WTC11 (cell line): ENCODE data around the gene ALDOC.

ENCODE experiments used
- ESRRA ChIP-seq: sonication (generic); formaldehyde crosslinking; IDR thresholded peaks from 2 replicates; pipeline ENCODE4 v1.8.1; 2022; ENCODE audit warnings: mild to moderate bottlenecking, missing genetic modification reagents, borderline replicate concordance
- FOXJ3 ChIP-seq: sonication (generic); formaldehyde crosslinking; IDR thresholded peaks from 2 replicates; pipeline ENCODE4 v1.9.0; 2021; ENCODE audit warnings: missing genetic modification reagents, mild to moderate bottlenecking, borderline replicate concordance
- HMGA2 ChIP-seq: fragments of 250-450 bp; sonication (Bioruptor Pico); IDR thresholded peaks from 2 replicates; pipeline ENCODE4 v1.4.0; 2021; ENCODE audit warnings: mild to moderate bottlenecking, moderate library complexity
- NFYB ChIP-seq: sonication (generic); formaldehyde crosslinking; conservative IDR thresholded peaks from 2 replicates; pipeline ENCODE4 v1.8.0; 2022; ENCODE audit warnings: low read depth, missing genetic modification reagents
- PRRX2 ChIP-seq: fragments of 250-450 bp; sonication (Bioruptor Pico); IDR thresholded peaks from 2 replicates; pipeline ENCODE4 v1.8.0; 2021; ENCODE audit warnings: mild to moderate bottlenecking
- SMAD3 ChIP-seq: sonication (generic); formaldehyde crosslinking; IDR thresholded peaks from 2 replicates; pipeline ENCODE4 v1.8.0; 2022; ENCODE audit warnings: missing genetic modification reagents, mild to moderate bottlenecking, borderline replicate concordance
- TEAD1 ChIP-seq: sonication (generic); formaldehyde crosslinking; IDR thresholded peaks from 2 replicates; pipeline ENCODE4 v1.8.0; 2022; ENCODE audit warnings: mild to moderate bottlenecking, missing genetic modification reagents
- ZNF121 ChIP-seq: sonication (generic); formaldehyde crosslinking; IDR thresholded peaks from 2 replicates; pipeline ENCODE4 v1.8.0; 2023; ENCODE audit warnings: missing genetic modification reagents
- ZNF138 ChIP-seq: sonication (generic); formaldehyde crosslinking; conservative IDR thresholded peaks from 2 replicates; pipeline ENCODE4 v1.8.1; 2022; ENCODE audit warnings: mild to moderate bottlenecking, moderate library complexity, missing genetic modification reagents
- TF ChIP-seq, protein P1 (sequence below): sonication (generic); formaldehyde crosslinking; IDR thresholded peaks from 2 replicates; pipeline ENCODE4 v1.8.1; 2023; ENCODE audit warnings: mild to moderate bottlenecking, missing genetic modification reagents, moderate library complexity
- TF ChIP-seq, protein P2 (sequence below): fragments of 200-600 bp; IDR thresholded peaks from 2 replicates; pipeline ENCODE4 v1.8.0; 2022; ENCODE audit warnings: antibody characterized with exemption
- TF ChIP-seq, protein P3 (sequence below): fragments of 250-450 bp; sonication (Bioruptor Pico); IDR thresholded peaks from 2 replicates; pipeline ENCODE4 v1.9.0; 2021; ENCODE audit warnings: mild to moderate bottlenecking
- TF ChIP-seq, protein P4 (sequence below): sonication (generic); formaldehyde crosslinking; IDR thresholded peaks from 2 replicates; pipeline ENCODE4 v1.8.0; 2022; ENCODE audit warnings: mild to moderate bottlenecking, missing genetic modification reagents
- TF ChIP-seq, protein P5 (sequence below): sonication (generic); formaldehyde crosslinking; IDR thresholded peaks from 2 replicates; pipeline ENCODE4 v1.8.1; 2022; ENCODE audit warnings: missing genetic modification reagents, borderline replicate concordance

DNA sequence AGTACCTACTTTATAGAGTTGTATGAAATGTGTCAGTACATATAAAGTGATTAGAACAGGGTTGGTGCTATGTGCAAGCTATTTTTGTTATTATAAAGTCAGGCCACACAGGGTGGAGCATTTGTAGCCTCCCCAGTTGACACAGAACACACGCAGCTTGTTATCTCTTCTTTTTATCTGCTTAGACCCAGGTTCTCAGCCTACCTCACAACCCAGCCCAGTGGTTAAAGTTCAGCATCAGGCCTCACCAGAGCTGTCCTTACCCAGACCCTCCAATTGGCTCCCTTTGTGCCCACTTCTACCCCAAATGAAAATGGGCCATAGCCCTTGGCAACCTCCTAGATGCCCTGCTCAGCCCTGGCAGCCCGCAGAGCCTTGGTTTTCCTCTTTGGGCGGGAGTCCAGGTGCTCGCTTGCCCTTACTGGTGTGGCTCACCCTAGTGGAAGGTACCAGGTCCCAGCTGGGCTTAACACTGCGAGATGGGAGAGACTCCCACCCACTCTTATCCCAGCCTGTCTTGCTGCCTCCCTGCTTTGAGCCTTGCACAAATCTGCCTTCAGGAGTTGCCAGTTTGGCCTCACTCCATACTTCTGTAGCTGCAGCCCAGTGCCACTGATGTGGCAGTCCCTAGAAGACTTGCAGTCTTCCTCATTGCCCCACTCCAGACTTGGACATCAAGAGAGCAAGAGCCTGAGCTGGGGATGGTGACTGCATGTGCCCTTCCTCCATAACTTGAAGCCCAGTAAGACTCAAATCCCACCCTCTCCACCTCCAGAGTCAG, 4.2 kb downstream of the ALDOC start:
- TF ChIP-seq, protein P1, sequence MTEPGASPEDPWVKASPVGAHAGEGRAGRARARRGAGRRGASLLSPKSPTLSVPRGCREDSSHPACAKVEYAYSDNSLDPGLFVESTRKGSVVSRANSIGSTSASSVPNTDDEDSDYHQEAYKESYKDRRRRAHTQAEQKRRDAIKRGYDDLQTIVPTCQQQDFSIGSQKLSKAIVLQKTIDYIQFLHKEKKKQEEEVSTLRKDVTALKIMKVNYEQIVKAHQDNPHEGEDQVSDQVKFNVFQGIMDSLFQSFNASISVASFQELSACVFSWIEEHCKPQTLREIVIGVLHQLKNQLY (CRISPR knock-in tag) = no peak
- TF ChIP-seq, protein P2, sequence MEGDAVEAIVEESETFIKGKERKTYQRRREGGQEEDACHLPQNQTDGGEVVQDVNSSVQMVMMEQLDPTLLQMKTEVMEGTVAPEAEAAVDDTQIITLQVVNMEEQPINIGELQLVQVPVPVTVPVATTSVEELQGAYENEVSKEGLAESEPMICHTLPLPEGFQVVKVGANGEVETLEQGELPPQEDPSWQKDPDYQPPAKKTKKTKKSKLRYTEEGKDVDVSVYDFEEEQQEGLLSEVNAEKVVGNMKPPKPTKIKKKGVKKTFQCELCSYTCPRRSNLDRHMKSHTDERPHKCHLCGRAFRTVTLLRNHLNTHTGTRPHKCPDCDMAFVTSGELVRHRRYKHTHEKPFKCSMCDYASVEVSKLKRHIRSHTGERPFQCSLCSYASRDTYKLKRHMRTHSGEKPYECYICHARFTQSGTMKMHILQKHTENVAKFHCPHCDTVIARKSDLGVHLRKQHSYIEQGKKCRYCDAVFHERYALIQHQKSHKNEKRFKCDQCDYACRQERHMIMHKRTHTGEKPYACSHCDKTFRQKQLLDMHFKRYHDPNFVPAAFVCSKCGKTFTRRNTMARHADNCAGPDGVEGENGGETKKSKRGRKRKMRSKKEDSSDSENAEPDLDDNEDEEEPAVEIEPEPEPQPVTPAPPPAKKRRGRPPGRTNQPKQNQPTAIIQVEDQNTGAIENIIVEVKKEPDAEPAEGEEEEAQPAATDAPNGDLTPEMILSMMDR = no peak
- TF ChIP-seq, protein P3, sequence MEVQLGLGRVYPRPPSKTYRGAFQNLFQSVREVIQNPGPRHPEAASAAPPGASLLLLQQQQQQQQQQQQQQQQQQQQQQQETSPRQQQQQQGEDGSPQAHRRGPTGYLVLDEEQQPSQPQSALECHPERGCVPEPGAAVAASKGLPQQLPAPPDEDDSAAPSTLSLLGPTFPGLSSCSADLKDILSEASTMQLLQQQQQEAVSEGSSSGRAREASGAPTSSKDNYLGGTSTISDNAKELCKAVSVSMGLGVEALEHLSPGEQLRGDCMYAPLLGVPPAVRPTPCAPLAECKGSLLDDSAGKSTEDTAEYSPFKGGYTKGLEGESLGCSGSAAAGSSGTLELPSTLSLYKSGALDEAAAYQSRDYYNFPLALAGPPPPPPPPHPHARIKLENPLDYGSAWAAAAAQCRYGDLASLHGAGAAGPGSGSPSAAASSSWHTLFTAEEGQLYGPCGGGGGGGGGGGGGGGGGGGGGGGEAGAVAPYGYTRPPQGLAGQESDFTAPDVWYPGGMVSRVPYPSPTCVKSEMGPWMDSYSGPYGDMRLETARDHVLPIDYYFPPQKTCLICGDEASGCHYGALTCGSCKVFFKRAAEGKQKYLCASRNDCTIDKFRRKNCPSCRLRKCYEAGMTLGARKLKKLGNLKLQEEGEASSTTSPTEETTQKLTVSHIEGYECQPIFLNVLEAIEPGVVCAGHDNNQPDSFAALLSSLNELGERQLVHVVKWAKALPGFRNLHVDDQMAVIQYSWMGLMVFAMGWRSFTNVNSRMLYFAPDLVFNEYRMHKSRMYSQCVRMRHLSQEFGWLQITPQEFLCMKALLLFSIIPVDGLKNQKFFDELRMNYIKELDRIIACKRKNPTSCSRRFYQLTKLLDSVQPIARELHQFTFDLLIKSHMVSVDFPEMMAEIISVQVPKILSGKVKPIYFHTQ (CRISPR knock-in tag) = no peak
- TF ChIP-seq FOXJ3 (CRISPR knock-in tag) (no peak), NFYB (CRISPR knock-in tag) (no peak), ESRRA (CRISPR knock-in tag) (no peak), PRRX2 (CRISPR knock-in tag) (no peak), ZNF121 (no peak), SMAD3 (no peak), ZNF138 (no peak), TEAD1 (no peak), HMGA2 (CRISPR knock-in tag) (no peak)
- TF ChIP-seq, protein P4, sequence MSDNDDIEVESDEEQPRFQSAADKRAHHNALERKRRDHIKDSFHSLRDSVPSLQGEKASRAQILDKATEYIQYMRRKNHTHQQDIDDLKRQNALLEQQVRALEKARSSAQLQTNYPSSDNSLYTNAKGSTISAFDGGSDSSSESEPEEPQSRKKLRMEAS (CRISPR knock-in tag) = no peak
- TF ChIP-seq, protein P5, sequence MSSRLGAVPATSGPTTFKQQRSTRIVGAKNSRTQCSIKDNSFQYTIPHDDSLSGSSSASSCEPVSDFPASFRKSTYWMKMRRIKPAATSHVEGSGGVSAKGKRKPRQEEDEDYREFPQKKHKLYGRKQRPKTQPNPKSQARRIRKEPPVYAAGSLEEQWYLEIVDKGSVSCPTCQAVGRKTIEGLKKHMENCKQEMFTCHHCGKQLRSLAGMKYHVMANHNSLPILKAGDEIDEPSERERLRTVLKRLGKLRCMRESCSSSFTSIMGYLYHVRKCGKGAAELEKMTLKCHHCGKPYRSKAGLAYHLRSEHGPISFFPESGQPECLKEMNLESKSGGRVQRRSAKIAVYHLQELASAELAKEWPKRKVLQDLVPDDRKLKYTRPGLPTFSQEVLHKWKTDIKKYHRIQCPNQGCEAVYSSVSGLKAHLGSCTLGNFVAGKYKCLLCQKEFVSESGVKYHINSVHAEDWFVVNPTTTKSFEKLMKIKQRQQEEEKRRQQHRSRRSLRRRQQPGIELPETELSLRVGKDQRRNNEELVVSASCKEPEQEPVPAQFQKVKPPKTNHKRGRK (CRISPR knock-in tag) = no peak
